Osteocyte (in vitro differentiated cells): Measurements from ENCODE around the gene NIBAN1. TPM values are rescaled to one million over a fixed set of nuclear protein-coding genes. Genes with fewer than 3 reads are reported as not detected.
"Not testable (repeated sequence)": the region's sequence is repeated elsewhere in the genome, so short reads cannot be mapped to it uniquely, and the experiment has no call there.

ENCODE experiments used
- DNase-seq: peaks from one replicate; pipeline ENCODE4 v3.0.0; 2021; ENCODE audit warnings: mixed read lengths; ENCODE audit not compliant: unreplicated experiment; ENCODE audit errors: extremely low spot score
- H3K27ac Mint-ChIP-seq: one replicate; pipeline ENCODE4 v1.8.0; 2021; ENCODE audit warnings: mild to moderate bottlenecking, mixed read lengths; ENCODE audit not compliant: unreplicated experiment
- H3K27me3 Mint-ChIP-seq: one replicate; pipeline ENCODE4 v1.8.0; 2021; ENCODE audit warnings: mixed read lengths; ENCODE audit not compliant: unreplicated experiment
- H3K36me3 Mint-ChIP-seq: one replicate; pipeline ENCODE4 v1.8.0; 2021; ENCODE audit warnings: mixed read lengths; ENCODE audit not compliant: unreplicated experiment
- H3K4me1 Mint-ChIP-seq: one replicate; pipeline ENCODE4 v1.8.0; 2021; ENCODE audit warnings: mixed read lengths; ENCODE audit not compliant: unreplicated experiment
- H3K4me3 Mint-ChIP-seq: one replicate; pipeline ENCODE4 v1.8.0; 2021; ENCODE audit warnings: mild to moderate bottlenecking, moderate library complexity, mixed read lengths; ENCODE audit not compliant: unreplicated experiment
- H3K9me3 Mint-ChIP-seq: one replicate; pipeline ENCODE4 v1.8.0; 2021; ENCODE audit warnings: mixed read lengths; ENCODE audit not compliant: unreplicated experiment
- total RNA-seq: library from RNA; stranded (reverse); gene quantifications from 2 replicates; pipeline ENCODE4 v1.2.1, GENCODE V29; 2021
- TF ChIP-seq, protein P1 (sequence below): fragments of 200-600 bp; sonication (generic); IDR thresholded peaks from 2 replicates; pipeline ENCODE4 v1.5.0; 2021; ENCODE audit warnings: antibody characterized with exemption, mild to moderate bottlenecking, moderate library complexity

Gene NIBAN1
- total RNA-seq, 1 donor from 2014 or later = 12.5 TPM

DNA sequence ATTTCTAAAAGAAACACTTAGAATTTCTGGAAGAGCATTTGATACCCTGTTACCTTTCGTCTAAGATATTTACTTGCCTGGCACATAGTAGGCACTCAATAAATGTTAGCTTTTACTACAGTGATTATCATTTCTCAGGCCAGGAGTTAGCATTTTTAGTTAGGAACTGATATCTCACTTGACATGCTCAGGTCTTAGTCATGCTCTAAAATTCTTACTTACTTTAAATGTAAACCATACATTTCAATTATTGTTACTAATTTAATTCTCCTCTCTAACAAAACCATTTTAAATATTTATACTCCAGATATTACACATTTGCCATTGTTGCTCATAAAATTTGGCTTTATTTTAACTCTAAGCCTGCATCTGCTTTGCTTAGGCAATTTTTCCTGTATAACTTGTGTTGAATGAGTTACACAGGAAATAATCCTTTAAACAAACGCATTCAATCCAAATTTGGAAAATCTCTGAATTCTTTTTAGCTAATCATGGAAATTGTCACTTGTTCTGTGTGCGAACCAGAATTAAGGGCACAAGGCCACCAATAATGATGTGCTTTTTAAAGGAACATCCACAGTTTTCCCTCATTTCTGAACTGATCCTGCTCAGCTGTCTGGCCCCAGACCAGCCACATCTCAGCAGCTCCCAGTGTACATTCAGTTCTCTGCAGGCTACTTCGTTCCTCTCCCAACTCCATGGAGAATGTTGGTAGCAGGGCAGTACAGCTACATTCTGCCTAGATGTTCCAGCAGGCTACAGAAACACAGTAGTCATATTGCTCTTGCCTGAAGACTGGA lies 15.6 kb downstream of the NIBAN1 start:
- Mint-ChIP-seq H3K27me3 (no peaks in the 10 kb centered on the region), H3K36me3 (no peaks in the 10 kb centered on the region), H3K4me3 (no peak overlapping the region), H3K9me3 (no peaks in the 10 kb centered on the region), H3K27ac (no peak overlapping the region), H3K4me1 (peaks cover 5% of the 10 kb centered on the region)
- TF ChIP-seq, protein P1, sequence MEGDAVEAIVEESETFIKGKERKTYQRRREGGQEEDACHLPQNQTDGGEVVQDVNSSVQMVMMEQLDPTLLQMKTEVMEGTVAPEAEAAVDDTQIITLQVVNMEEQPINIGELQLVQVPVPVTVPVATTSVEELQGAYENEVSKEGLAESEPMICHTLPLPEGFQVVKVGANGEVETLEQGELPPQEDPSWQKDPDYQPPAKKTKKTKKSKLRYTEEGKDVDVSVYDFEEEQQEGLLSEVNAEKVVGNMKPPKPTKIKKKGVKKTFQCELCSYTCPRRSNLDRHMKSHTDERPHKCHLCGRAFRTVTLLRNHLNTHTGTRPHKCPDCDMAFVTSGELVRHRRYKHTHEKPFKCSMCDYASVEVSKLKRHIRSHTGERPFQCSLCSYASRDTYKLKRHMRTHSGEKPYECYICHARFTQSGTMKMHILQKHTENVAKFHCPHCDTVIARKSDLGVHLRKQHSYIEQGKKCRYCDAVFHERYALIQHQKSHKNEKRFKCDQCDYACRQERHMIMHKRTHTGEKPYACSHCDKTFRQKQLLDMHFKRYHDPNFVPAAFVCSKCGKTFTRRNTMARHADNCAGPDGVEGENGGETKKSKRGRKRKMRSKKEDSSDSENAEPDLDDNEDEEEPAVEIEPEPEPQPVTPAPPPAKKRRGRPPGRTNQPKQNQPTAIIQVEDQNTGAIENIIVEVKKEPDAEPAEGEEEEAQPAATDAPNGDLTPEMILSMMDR = no peak
- no peak for DNase-seq

DNA sequence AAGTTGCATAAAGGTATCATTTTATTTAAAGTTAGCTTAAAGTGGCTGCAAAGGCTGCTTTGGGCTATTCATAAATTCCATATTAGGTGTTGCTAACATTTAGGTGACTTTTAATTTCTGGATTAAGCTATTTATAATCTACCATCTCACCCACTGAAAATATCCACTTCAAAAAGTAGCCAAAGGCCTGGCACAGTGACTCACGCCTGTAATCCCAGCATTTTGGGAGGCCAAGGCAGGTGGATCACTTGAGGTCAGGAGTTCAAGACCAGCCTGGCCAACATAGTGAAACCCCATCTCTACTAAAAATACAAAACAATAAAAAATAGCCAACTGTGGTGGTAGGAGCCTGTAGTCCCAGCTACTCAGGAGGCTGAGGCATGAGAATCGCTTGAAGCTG lies 16.4 kb downstream of the NIBAN1 start:
- H3K4me1 Mint-ChIP-seq, H3K4me3 Mint-ChIP-seq, H3K36me3 Mint-ChIP-seq, DNase-seq, H3K27ac Mint-ChIP-seq, H3K27me3 Mint-ChIP-seq, H3K9me3 Mint-ChIP-seq: not testable (repeated sequence)

DNA sequence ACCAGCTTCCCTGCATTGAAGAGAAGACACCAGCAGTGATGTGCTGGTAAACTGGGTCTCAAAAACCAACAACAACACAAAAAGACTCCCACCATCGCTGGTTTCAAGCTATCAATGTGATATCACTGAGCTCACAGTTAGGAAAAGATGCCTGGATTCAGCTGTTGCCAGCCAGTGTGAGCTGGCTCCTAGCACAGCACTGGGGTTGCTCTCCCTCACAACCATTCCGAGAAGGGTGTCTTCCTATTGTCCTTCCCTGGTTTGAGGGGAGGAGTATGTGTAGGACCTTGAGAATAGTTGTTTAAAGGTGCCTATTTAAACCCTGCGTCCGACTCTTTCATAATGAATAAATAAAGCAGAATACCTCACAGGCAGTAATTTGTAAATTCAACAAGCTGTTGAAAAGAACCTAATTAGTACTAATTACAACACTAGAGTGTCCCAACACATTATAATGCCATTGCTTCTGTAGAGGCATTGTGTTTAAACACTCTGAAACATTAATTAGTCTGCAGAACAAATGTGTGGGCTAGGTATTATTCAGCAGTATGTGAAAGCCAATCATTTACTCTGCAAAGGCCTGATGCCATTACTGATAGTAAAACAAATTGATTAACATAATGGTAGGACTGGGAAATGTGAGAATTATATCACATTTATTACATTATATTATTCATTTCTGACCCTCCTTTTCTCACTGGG lies 17.2 kb downstream of the NIBAN1 start:
- Mint-ChIP-seq H3K9me3 (no peaks in the 10 kb centered on the region), H3K4me1 (peaks cover 6% of the 10 kb centered on the region), H3K27ac (no peak overlapping the region), H3K36me3 (no peaks in the 10 kb centered on the region), H3K27me3 (no peaks in the 10 kb centered on the region), H3K4me3 (no peak overlapping the region)
- TF ChIP-seq, protein P1 = no peak
- no peak for DNase-seq

DNA sequence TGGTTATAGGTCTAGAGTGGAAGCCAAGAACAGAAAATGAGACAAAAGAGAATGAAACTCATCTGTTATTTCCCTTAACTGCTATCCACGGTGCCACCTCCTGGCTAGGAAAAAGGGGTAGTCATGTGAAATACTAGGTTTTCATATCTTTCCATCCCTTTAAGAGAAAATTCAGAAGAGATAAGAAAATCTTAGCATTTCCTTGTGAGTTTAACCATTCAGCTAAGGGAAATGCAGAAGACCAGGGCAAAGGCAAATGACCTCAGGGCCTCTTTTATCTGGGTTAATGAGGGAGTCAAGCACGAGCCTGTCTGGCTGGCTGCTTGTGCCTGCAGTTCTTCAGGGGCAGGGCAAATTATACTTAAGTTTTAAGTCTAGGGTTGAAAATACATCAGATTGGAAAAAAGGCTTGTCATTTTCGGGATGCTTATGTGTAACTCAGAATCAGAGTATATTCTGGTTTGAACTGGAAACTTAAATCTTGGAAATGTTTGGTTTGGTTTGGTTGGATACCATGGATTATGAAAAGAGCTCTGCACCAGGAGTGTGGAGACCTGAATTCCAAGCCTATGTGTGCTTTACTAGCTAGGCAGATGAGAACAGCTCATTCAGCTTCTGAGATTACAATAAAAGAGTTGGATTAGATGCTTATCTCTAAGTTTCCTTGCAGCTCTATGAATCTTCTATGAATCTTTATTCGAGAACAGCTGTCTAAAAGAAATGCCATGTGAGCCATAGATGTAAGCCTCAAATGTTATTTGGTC lies 19.9 kb downstream of the NIBAN1 start:
- Mint-ChIP-seq H3K4me1 (peaks cover 6% of the 10 kb centered on the region), H3K27ac (no peak overlapping the region), H3K9me3 (no peaks in the 10 kb centered on the region), H3K27me3 (no peaks in the 10 kb centered on the region), H3K4me3 (no peak overlapping the region), H3K36me3 (no peaks in the 10 kb centered on the region)
- no peak for DNase-seq
- TF ChIP-seq, protein P1 = peak; percentile 31

DNA sequence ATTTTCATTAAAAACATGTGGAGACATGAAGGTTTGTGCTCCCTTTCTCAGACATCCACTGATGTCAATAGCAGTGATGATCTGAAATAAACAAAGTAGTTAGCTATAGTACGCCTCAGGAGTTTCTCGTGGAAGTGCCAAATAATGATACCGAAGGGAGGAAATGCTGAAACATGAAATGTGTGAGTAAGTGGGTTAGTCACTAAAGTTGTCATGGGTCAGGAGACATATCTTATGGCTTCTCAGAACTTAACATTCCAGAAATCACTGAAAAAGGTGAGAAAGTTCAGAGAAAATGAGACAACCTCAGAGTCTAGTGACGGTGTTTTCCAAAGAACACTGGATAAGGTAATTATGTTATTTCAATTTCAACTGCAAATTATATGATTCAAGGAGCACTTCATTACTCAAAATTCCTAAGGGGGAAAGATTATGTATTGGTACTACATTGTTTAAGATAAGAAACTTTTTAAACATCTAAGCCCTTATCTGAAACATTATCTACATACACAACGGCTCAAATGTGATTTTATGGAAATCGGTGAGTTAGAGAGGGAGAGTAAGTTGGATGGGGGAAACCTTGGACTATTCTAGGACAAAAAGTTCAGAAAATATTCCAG lies 20.6 kb downstream of the NIBAN1 start:
- Mint-ChIP-seq H3K4me3 (no peak overlapping the region), H3K27me3 (no peaks in the 10 kb centered on the region), H3K27ac (no peak overlapping the region), H3K4me1 (peaks cover 6% of the 10 kb centered on the region), H3K9me3 (no peaks in the 10 kb centered on the region), H3K36me3 (no peaks in the 10 kb centered on the region)
- TF ChIP-seq, protein P1 = no peak
- DNase-seq = no peak
